IMR-90 (cell line): ENCODE measurements around the gene TLDC2. TPM values are rescaled to one million over a fixed set of nuclear protein-coding genes. Genes with fewer than 3 reads are reported as not detected.

Experiments used
- polyA plus RNA-seq, 3 experiments: library from polyadenylated mRNA; depleted of rRNA; stranded (reverse); fragments of >200 nt; gene quantifications; 2 replicates each; pipeline ENCODE4 v1.2.3, GENCODE V29; 2012; ENCODE audit warnings: low replicate concordance in 1 of 3
- total RNA-seq: library from RNA; depleted of rRNA; stranded (reverse); fragments of >200 nt; gene quantifications from 2 replicates; pipeline ENCODE4 v1.2.3, GENCODE V29; 2012; rRNA removed

The TLDC2 gene
- total and polyA plus RNA-seq, 2 of the 4 experiments (the other 2 are of a cell fraction), result 0.18 to 0.19 TPM

Other genes starting within 250 kb of the TLDC2 start
- gene SLA2, start 229.9 kb upstream of the TLDC2 start, total RNA-seq, result not detected in 2 replicates
- 0.03 TPM in 1 of 2 replicates, not detected in the other for gene SLA2, start 229.9 kb upstream of the TLDC2 start, polyA plus RNA-seq (2012; rRNA removed)
- gene NDRG3, start 130.0 kb upstream of the TLDC2 start, total RNA-seq, result 31.9 and 34.2 TPM in 2 replicates
- 22.0 and 24.8 TPM in 2 replicates for gene NDRG3, start 130.0 kb upstream of the TLDC2 start, polyA plus RNA-seq (2012; rRNA removed)
- gene DSN1, start 102.4 kb upstream of the TLDC2 start, total RNA-seq, result 16.3 and 18.3 TPM in 2 replicates
- gene DSN1, start 102.4 kb upstream of the TLDC2 start, polyA plus RNA-seq (2012; rRNA removed), result 9.4 and 10.5 TPM in 2 replicates
- 14.9 and 19.7 TPM in 2 replicates for gene SAMHD1, start 75.6 kb downstream of the TLDC2 start, total RNA-seq
- gene SAMHD1, start 75.6 kb downstream of the TLDC2 start, polyA plus RNA-seq (2012; rRNA removed), result 5.5 and 6.3 TPM in 2 replicates
- gene RBL1, start 219.9 kb downstream of the TLDC2 start, total RNA-seq, result 7.5 and 10.8 TPM in 2 replicates
- gene RBL1, start 219.9 kb downstream of the TLDC2 start, polyA plus RNA-seq (2012; rRNA removed), result 2.6 and 3.3 TPM in 2 replicates